G401.6 (cell line): ENCODE measurements around the gene HEMK1.

ENCODE experiments used
- FAIRE-seq: peaks from 2 replicates; lab custom pipeline; 2012; peaks lifted over from hg19 to GRCh38; lab: Jason Lieb, UNC

Gene HEMK1, protein sequence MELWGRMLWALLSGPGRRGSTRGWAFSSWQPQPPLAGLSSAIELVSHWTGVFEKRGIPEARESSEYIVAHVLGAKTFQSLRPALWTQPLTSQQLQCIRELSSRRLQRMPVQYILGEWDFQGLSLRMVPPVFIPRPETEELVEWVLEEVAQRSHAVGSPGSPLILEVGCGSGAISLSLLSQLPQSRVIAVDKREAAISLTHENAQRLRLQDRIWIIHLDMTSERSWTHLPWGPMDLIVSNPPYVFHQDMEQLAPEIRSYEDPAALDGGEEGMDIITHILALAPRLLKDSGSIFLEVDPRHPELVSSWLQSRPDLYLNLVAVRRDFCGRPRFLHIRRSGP

GRCh38 chr3:50568947-50569749 lies at the start of gene HEMK1:
Gene HEMK1, plus strand, starts transcription at chr3:50569522. Its CDS starts 1,583 bp downstream, at chr3:50571105.
- peak; percentile 91 for FAIRE-seq

DNA sequence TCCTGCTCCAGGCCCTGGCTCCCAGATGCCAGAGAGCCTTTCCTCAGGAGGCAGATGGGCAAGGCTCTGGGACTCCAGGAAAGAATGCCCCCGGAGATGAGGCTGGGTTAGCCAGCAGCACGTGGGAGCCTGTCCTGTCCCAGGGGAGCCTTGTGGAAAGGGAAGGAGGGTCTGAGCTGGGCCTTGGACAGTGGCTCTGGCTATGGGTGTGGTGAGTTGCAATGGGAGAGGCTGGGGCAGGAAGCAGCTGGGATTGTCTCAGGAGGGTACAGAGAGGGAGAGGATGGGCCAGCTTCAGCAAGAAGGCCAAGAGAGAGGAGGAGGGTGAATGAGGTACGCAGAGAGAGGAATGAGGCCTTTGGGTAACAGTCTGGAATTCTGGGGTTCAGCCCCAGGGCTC lies 48.5 kb upstream of the HEMK1 start:
- no peak for FAIRE-seq

DNA sequence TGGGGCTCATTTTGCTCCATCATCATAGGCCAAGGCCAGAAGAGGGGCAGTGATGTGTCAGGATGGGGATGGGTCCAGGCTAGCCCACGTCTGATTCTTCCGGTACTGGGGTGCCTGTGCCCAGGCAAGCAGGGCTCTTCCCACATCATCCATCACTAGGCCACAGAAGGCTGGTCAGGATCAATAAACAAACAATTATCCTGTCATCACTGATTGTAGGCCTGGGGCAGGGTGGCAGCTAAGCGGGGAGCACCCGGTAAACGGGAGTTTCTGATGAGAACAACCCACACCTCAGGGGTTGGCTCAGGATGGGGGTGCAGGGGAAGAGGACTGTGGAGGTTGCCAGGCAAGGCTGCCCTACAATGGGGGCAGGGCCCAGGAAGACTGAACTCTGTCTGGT lies 47.8 kb upstream of the HEMK1 start:
- FAIRE-seq: no peak

DNA sequence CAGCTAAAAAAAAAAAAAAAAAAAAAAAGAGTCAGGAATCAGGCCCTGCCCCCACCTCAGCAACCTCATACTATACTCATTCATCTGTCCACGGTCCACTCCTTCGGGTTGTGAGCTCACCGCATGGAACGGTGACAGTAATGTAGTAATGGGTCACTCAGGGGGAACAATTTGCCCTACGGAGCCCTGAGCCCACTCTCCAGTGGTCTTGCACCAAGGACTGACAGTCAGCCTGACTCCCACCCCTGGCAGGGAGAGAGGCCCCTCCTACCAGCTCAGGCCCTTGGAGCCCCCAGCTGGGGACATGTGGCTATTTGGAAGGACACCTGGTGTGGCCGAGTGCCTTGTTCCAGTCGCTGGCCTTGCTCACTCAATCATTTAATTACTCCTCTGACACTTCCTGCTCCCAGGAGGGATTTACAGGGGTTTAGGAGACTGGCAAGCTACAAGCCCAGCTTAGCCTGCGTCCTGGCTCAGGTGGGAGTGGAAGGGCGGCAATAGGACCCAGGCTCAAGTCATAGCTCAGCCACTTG lies 46.0 kb upstream of the HEMK1 start:
- no peak for FAIRE-seq

DNA sequence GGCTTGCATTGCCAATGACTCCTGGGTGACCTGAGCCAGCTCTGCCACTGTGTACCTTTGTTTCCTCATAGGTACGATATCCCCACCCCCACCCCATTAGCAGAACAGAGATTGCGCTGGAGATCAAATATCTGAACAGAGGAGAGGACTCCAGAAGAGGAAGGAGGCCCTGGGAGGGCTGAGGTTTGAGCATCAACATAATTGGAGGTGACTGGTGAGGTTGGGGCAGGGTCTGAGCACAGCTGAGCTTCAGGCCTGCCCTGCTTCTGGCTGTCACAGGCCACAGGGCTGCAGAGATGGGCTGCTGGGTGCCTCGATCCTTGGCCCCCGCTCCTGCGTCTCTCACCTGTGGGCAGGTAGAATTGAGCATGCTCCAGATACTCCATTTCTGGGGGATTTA lies 44.6 kb upstream of the HEMK1 start:
- FAIRE-seq: no peak

DNA sequence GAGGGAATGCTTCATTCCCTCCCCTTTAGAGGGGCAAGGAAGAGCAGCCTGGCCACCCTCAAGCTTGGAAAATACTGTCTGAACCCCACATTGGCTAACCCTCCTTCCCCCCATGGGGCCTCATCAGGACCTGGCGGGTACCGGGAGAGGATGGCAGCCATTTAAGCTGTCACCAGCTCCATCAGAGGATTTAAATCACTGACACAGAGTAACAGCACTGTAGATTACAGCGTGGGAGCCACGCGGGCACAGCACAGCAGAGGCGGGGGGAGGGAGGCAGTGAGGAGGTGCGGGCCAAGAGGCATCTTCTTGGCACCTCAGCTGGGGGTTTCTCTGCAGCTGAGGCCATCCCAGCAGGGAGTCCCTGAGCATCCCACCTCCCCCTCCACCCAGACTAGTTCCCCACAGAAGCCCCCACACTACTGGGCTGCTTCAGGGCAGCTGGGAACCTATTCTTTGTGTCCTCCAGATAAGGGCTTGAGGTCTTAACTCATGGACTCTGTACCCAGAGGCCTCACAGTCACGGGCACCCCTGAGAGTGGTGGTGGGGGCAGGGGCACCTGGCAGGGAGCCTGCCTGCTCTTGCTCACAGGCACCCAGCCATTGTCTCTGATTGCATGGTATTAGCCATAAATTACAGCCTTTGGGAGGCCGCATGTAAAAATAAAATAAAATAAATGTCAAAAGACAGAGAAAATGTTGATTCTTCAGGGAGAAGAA lies 44.0 kb upstream of the HEMK1 start:
- FAIRE-seq: no peak

- no peak for FAIRE-seq
Observed at GRCh38 chr3:50525987-50526386, 43.3 kb upstream of the HEMK1 start.

DNA sequence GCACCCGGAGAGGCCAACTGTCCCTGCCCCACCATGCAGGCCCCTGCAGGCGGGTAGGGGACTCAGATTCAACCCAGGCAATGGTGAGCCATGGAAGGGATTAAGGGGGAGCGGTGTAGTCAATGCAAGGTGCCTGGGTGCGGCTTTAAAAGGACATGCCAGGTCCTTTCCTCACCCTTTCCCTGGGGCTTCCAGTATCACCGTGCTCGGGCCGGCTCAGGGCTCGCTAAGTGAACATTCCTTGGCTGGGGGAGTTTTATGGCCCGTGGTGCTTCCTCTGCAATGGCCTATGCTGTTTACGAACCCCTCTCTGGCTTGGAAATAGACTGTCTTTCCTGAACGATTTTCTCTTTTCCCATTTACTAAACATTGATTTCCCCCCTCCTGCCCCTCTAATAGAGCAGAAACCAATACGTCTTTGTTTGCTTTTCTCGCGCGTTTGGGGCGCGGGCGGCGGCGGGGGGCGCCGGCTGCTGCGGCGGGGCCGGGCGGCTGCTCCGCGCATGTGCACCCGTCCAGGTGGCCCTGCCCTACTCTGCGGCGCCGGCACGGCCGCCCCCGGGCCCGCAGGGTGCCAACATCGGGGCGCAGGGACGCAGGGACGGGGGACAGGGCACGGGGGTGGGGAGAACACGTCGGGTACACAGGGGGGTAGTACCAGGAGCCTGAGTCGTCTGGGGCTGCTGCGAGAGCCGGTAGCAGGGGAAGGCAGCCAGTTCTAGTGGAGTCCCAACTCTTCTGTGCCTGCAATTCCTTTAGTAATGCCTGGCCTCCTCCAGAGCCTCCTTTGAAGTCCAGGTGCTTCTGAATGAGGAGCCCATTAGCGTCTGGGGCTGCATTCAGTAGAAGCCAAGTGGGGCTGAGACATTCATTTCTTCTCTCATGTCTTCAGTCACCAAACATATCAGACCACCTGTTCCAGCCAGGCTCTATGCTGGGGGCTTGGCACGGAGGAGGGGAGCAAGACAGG lies 39.0 kb upstream of the HEMK1 start:
- no peak for FAIRE-seq

- no peak for FAIRE-seq
Observed at GRCh38 chr3:50531201-50531600, 38.1 kb upstream of the HEMK1 start.

DNA sequence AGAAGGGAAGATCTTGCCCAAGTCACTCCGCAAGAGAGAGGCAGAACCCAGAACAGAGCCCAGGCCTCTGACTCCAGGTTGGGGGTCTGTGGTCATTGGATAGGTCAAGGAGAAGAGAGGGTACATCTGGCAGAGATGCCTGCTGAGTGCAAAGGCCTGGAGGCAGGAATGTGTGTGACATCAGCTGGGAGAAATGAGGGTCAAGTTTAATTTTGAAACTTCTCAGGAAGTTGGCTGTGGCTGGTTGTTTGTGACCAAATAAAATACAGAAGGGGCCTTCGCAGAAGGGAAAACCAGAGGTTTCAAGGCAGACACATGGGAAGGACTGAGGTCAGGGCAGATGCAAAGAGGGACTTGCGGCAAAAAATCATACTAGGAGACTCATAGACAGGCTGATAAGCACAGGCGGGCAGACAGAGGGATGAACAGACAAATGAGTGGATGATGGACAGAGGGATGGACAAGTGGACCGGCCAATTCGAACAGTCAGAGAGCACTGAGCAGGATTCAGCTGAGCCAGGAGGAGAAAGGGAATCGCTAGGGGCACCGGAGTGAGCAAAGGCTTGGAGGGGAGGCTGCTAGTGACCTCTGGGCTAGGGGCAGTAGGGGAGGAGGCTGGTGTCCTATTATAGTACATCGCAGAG lies 37.1 kb upstream of the HEMK1 start:
- FAIRE-seq: no peak

DNA sequence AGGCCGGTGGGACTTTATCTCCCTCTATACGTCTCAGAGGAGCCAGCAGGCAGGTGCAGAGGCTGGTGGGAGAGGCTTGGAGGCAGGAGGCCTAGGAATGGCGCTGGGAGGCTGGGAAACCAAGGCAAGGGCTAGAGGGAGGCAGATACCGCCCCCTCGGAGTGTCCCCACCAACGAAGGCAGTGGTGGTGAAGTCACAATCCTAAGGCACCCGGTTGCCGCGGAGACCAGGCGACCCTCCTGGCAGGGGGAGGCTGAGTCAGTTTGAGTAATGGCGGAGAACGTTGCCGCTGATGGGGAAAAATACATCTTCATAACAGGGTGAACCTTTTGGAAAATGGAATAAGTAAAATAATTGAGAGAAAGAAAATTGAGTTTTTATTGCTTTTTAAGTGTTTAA lies 36.0 kb upstream of the HEMK1 start:
- no peak for FAIRE-seq

- no peak for FAIRE-seq
Observed at GRCh38 chr3:50533807-50534461, 35.4 kb upstream of the HEMK1 start.

DNA sequence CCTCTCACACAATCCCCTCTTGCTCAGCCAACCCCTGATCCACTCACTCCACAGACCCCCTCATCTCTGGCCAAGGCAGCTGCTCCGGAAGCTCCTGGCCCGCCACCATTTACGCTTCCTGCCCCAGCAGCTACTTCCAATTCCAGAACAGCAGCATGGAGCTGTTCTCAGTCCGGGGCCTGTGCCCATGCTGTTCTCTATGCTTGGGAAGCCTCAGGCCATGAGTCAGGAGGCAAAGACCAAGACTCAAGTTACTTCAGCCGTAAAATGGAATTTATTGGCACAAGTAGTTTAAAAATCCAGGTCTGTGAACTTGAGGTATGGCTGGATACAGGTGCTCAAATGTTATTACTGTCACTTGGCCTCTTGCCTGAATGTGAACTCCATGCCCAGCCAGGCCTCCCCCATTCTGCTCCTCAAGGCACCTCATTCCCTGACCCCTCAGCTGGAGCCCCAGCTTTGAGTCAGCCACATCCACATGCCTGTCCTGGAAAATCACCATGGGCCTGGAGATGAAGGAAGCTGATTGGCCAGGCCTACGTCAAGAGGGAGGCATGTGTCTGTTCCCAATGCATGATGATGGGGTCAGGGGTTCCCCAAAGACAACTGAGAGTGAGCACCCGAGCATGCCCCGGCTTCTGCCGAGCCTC lies 34.5 kb upstream of the HEMK1 start:
- no peak for FAIRE-seq

DNA sequence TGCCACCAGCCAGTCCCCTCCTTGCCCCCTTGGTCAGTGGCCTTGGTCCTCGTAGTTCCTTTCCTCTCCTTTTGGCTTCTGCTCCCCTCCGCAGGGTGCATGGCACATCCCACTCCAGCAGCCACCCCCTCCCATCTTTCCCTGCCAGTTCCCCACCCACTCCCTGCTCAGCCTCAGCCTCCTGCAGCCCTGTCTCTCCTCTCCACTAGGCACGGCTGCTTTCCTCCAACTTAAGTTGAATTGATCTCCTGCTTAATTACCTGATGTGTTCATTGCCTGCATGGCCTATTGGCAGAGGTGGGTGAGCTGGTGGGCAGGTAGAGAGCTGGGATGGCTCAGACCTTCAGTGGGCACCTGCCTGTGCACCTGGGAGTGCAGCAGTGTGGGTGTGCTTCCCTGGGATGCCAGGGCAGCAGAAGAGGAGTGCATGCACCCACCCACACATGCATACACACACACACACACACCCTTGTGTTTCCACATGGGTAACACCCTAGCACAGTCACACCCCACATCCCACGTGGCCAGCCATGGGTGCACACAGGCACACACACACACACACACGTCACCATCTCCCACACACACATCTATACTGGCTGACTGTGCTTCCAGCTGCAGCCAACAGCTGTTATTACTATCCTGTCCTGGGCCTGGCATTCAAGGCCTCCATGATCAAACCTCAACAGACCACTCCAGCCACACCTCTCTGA lies 32.7 kb upstream of the HEMK1 start:
- no peak for FAIRE-seq

DNA sequence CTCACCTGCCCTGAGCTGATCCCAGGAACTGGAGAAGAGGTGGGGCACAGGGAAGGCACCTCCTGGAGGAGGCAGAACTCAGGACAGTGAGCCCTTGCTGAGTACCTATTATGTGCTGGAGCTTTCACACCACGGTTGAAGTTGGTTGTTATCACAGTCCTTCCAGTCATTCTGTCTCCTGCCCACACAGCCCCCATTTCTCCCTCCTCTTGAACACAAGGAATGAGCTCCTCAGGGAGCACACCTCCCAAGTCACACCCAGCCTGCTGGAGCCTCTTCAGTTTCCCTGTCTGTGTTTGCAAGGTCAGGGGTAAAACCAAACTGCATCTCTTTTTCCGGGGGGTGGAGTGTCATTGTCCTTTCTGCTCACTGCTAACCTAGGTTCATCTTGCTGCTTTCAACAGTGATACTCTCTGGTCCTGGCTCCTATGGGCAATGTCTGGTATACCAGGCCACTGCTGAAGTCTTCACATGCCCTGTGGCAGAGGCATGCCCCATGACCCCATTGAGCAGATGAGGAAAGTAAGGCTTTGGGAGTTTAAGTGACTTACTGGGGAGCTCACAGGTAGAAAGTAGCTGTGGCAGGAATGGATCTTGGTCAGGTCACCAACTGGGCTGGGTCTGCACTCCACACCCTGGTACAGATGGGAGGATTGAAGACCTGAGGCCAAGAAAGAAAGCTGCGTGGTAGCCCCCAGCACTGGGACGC lies 31.7 kb upstream of the HEMK1 start:
- FAIRE-seq: no peak

GRCh38 chr3:50539356-50540286 lies 29.7 kb upstream of the HEMK1 start:
- FAIRE-seq: no peak
